Right ventricle myocardium inferior (tissue), 1 donor: ENCODE results near the gene ERICH6B. TPM values are rescaled to one million over a fixed set of nuclear protein-coding genes. Genes with fewer than 3 reads are reported as not detected.

Experiments used
- ATAC-seq: fragments of 200-7000 bp; cut with Tn5 transposase; one replicate; pipeline ENCODE4 v1.9.1; 2020; ENCODE audit warnings: mild to moderate bottlenecking, moderate library complexity
- DNase-seq: peaks from one replicate; pipeline ENCODE4 v3.0.0; 2021; ENCODE audit errors: missing footprints
- intact Hi-C: fragments of 100-400 bp; cut with DNase I; formaldehyde crosslinking; loops from one replicate; pipeline ENCODE4 v1.11.0; 2022
- total RNA-seq: library from RNA; stranded (reverse); fragmentation: NEBNext Ultra II Directional; extraction: Animal tissue kit (Norgen Biotek cat#: 25700); gene quantifications from one replicate; pipeline ENCODE4 v1.2.1, GENCODE V29; 2021
- donor health status: DM: no; HTN: yes; CAD: no; lungs with severe emphysema.

ERICH6B gene
- total RNA-seq, 1 donor from 2014 or later, result not detected

DNA sequence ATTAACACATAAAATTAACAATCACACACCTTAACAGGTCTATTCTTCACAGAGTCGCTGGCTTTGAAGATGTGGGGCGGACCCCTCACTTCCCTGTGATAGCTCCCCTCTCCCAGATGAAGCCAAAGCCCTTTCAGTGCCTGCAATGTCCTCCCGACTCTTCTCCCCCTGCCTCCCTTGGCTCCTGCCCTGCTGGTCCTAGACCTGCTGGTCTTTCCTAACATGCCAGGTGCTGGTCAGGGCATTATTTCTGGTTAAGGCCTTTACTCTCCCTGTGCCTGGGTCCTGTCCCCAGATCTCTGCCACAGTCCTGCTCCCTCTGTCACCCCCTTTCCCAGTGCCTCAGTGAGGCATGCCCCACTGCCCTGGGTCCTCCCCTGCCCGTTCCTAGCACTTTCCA is 12.2 kb downstream of the ERICH6B start:
- intact Hi-C loops, result no loop called here
- ATAC-seq, result no peak
- no peak for DNase-seq

DNA sequence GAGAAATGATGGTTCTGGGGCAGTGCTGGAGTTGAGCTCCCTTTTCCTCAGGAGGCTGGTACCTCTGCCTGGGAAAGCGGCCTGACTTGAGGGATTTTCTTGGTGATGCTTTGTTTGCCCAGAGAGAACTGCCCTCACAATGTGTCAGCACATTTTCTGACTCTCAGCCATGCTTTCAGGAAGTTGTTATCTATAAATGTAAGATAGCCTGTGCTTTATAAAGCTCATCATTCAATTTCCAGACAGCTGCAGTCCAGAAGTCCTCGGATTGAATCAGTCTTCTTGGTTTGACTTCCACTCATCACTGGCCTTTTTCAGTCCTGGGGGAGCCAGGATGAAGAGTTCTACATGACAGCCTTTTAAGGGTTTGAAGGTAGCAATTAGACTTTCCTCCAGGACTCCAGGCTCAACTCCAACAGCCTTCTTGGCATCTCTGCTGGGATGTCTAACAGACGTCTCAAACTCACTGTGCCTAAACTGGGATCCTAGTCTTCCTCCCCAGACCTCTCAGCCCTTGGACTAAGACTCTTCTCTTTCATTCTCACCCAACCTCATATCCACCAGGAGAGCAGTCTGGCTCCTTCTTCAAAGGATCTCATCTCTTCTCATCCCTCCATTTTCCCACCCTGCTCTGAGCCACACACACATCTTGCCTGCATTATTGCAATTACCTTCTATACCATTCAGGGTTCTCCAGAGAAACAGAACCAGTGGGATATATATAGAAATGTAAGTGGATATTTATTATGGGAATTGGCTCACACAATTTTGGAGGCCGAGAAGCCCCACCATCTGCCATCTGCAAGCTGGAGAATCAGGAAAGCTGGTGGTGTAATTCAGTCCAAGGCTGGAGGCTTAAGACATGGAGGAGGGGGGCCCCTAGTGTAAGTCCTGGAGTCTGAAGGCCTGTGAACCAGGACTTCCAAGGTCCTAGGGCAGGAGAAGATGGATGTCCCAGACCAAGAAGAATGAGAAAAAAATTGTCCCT is 13.1 kb downstream of the ERICH6B start:
- intact Hi-C loops, result no loop called here
- no peak for ATAC-seq
- no peak for DNase-seq

DNA sequence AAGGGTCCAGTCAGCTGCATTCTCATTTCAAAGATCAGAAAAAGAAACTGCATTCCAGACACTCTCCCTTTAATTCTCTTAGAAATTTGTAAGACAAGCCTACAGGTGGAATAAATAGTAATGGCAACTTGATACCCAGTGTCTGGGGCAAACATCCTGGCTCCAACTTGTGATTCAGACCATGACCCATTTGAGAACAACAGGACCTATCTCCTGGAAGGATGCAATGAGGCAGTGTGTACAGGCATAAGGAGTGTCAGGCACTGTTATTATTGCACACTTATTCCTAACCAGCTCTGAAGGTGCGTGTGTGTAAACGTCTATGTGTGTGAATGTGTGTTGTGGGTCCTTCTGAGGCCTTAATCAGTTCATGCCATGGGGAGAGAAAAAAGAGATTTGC is 13.9 kb downstream of the ERICH6B start:
- intact Hi-C loops, result no loop called here
- DNase-seq (no peak), ATAC-seq (no peak)

DNA sequence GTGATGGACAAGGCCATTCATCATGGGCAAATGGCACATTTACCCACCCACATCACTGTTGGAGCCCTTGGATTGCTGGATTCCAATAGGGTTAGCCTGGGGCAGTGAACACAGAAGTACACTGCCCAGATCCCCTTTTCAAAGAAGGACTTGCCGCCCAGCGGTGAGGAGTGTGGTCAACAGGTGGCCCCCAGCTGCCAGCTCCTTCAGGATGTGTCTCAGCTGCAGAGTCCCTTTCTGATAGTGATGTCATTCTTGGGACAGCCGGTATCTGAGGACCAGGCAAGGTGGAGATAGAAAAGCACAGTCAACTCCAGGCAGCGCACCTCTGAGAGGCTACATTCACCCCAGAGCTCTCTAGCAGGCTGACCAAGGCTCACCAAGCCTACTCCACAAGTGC is 16.9 kb downstream of the ERICH6B start:
- intact Hi-C loops, result no loop called here
- ATAC-seq (no peak), DNase-seq (no peak)

DNA sequence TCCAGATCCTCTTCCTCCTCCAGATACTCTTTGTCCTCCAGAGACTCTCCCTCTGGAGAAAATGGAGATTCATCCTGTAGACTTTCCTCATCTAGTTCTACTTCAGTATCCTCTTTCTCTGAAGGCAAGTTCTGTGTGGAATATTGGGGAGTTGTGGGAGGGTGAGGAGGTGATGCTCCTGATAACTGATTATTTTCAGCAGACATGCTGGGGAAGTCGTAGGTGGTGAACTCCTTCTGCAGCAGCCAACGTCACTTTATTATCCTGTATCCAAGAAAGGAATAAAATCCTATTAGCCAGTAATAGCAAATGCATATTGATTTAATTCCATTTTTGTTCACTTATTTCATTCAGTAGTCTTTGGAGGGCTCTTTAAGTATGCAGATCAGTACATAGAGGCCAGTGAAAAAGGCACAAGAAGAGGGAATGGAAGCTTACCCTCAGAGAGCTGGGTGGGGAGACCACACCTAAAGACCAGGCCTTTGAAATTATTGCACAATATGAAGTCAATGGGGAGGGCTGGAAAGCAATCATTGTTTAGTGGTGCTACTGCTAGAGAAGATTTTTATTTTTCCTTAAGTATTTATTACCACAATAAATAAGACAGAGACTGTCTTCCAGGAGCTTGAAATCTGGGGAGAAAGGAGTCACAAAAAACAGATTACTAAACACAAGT is 18.6 kb downstream of the ERICH6B start:
- no peak for ATAC-seq
- intact Hi-C loops, result no loop called here

DNA sequence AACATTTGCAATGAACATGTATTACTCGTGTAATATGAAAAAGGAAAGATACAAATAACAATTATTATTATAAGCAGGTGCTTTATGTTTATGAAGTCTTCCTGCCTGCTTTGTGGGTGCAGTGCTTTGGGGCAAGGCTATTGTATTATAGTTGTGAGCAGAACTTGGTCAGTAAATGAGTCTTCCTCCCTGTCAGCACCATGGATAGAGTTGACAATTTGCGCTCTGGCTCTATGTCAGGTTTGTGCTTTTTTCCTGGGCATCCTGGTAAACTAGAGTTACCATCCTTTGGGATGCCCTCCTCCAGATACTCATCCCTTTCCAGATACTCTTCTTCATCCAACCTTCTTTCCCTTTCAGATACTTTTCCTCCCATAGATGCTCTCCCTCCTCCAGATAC is 19.6 kb downstream of the ERICH6B start:
- ATAC-seq, result no peak
- no peak for DNase-seq
- intact Hi-C loops, result no loop called here

More for the DNA sequence above, 18.6 kb downstream of the ERICH6B start:
- DNase-seq, result no peak

DNA sequence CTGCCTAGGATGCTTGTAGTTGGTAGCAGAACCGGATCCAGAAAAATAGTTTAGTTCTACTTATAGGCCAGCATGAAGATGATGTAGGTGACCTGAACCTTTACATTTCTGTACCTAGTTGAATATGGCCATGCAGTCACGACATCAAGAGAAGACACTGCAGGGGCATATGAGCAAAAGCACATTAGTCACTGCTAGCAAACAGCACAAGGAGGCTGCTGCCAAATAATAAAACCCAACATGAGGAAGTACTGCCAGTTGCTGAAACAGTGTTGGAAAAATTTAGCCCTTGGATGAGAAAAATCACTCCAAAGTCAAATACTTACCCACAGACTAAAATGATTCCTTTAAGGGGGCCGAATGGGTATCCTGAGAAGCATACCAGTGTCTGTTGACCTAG is 20.8 kb downstream of the ERICH6B start:
- no peak for DNase-seq
- intact Hi-C loops, result no loop called here
- ATAC-seq, result no peak

DNA sequence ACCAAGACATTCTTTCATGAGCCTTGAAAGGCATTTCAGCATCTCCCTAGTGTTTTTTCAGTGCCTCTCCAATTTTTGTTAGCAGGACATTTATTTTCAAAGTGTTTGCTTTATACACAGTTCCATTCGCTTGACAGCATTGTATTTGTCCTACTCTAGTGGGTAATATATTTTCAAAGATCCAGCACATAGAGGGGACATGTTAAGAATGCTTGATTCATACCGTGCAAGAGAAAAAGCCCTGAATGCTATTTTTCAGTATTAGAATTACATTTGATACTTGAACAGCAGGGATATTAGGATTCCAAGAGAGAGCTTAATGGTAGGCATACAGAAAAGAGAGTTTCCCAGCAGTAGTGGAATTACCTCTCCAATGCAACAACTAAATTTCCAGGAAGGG is 21.3 kb downstream of the ERICH6B start:
- intact Hi-C loops, result no loop called here
- DNase-seq (no peak), ATAC-seq (no peak)

DNA sequence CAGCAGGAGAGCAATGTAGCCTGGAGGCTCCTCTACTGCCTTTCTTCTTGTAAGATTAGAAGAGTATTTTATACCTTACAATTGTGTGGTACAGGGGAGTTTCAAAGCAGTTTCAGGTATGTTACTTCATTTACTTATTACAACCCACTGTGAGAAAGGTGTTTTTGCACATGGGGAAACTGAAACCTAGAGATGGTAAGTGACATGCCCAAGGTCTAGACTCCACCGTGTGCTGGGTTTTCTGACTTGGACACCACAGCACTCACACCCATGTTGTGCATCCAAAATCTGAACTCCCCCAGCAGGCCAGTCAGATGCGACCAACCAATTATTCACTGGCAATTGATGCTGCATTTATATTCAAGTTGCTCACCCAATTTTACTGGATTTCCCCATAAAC is 22.8 kb downstream of the ERICH6B start:
- ATAC-seq (no peak), DNase-seq (no peak)
- intact Hi-C loops, result no loop called here

DNA sequence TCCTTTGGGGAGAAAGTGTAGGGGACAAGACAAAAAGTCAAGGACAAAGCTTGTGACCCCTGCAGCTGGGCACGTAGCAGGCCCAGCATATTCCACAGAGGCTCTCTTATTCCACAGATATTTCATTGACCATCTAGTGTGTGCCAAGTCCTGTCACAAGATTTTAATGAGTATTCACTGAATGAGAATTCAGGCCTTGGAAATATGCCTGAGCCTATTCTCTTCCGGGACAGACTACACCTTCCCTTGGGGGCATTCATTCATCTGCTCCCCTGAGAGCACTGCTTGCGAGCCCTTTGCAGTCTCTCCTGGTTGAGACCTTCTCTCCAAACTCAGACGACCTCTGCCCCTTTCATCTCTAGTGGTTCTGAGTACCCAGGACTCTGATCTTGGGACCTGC is 25.5 kb downstream of the ERICH6B start:
- DNase-seq, result no peak
- intact Hi-C loops, result no loop called here
- no peak for ATAC-seq

DNA sequence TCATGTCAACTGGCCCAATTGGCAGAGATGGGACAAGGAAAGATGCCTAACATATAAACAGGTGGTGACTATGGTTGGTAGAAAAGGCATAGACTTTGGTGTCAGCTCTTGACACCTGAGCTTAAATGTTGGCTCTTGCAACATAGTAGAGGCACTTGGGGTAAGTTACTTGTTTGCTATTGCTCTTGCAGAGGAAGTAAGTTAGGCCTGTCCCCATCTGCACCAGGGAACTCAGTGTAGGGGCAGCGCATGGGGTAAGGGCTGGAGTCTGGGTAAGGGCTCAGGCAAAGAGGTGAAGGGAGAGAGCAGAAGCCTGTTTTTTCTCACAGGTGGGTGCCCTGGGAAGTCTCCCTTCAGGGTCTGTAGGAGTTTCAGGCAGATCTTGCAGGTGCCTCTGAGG is 27.6 kb downstream of the ERICH6B start:
- ATAC-seq (no peak), DNase-seq (no peak)
- intact Hi-C loops, result no loop called here

DNA sequence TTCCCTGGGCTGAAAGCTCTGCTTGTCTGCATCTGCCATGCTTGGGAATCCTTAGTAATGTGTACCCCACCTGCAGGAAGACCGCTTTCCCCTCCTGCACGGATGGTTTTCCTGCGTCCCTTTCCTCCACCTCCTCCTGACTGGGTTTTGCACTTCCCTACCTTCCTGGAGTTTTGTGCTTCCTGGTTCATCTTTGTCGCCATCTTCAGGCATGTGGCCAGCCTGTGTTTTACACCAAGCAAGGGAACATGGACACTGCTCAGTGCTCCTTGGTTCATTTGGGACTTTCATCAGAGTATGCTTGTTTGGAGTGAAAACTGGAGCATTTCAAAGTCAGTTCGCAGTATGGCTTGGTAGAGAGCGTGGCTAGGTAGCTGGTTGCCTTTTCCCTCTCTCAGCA is 30.7 kb downstream of the ERICH6B start:
- ATAC-seq (no peak), DNase-seq (no peak)
- intact Hi-C loops, result no loop called here

DNA sequence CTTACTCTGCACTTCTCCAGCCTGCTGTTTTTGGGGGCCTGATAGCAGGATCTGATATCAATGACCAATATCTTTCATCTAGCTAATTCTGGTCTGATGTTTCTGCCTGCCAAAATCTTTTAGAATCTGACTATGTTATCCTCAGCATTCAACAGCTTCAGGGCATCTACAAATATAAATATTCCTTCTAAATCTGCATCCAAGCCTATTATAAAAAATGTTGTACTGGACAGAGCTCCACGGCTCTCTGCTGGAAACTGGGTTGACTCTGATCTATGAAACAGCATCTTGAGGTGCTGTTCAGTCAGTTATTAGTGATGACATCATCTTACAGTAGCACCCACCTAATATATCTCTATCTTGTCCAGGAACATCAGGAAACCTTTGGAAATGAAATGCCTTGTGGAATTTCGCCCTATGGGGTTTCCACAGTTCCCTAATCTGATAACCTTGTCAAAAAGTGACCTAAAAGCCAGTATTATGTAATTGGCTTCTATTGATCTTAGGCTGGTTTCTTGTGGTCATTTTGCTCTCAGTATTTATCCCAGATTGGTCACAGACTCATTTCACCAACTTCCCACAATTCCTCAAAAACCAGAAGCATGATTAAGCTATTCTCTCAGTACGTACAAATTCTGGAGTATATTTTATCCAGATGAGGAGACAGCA is 33.0 kb downstream of the ERICH6B start:
- intact Hi-C loops, result no loop called here
- DNase-seq (no peak), ATAC-seq (no peak)

DNA sequence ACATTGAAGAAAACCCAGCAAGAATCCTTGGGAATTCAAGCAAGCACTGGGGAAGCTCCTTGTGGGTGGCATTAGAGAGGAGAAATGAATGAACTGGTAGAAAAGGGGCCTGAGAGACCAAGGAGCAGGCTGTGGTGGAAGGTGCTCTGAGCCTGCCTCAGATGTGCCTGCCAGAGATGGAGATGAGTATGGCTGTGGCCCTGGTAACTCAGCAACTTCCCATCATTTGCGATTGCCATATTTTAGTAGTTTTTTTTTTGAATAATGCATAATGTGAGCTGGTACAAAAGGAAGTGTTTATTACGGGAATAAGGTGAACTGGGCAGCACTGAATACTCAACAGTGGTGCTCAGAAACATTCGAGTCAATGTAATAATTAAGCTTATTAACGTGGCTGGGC is 39.1 kb downstream of the ERICH6B start:
- intact Hi-C loops, result no loop called here
- ATAC-seq, result no peak

DNA sequence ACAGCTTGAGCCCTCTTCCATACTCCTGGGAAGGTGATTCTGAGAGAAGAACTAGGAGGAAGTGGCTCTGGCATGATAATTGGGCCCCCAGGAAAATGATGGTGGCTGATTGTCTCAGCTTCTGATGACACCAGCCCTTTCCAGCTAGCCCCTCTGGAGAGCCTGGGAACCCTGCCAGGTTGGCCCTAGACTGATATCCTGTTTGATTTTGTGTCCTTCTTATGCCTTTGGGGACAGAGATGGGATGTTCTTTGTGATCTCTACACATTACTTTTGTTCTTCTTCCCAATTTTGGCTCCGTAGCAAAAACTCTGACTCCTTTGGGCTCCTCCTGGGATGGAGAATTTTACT is 39.7 kb downstream of the ERICH6B start:
- DNase-seq (no peak), ATAC-seq (no peak)
- intact Hi-C loops, result no loop called here

More for the DNA sequence above, 39.1 kb downstream of the ERICH6B start:
- no peak for DNase-seq

DNA sequence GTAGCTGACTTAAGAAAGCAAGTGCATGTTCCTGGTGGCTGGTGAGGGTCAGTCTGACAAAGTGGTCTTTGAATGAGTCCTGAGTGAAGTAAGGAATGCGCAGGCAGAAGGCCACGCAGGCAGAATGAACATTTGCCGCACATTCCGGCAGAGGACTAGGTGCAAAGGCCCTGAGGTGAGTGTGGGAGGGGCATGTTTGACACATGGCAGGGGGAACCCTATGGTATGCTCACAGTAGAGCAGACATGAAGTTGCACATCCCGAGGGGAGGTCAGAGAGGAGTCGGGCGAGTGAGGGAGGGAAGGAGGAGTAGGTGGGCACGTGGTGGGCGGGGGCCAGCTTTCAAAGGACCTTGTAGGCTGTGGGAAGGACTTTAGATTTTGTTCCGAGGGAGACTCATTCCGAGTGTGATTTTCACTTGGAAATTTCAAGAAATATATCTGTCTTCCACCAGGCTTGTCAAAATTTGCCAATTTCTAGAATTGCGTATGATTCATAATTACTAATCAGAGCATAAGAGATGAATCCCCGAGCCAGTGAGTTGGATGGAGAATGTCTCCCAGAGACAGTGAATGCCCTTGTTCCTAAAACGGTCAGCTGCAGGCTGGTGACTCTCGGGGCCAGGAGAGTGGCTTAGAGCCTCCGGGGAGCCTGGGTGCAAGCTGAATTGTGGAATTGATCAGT is 40.3 kb downstream of the ERICH6B start:
- intact Hi-C loops, result no loop called here
- ATAC-seq, result no peak
- DNase-seq, result no peak

DNA sequence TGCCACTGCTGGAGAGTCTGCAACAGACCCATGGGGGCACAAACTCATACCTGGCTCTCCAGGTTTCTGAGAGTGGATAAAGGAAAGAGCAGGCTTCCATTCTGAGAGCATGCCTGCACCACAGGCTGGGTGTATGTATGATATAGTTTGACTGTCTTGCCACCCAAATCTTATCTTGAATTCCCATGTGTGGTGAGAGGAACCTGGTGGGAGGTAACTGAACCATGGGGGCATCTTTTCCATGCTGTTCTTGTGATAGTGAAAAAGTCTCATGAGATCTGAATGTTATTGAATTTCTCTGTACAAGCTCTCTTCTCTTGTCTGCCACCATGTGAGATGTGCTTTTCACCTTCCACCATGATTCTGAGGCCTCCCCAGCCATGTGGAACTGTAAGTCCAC is 50.2 kb downstream of the ERICH6B start:
- ATAC-seq (no peak), DNase-seq (no peak)
- intact Hi-C loops, result no loop called here

DNA sequence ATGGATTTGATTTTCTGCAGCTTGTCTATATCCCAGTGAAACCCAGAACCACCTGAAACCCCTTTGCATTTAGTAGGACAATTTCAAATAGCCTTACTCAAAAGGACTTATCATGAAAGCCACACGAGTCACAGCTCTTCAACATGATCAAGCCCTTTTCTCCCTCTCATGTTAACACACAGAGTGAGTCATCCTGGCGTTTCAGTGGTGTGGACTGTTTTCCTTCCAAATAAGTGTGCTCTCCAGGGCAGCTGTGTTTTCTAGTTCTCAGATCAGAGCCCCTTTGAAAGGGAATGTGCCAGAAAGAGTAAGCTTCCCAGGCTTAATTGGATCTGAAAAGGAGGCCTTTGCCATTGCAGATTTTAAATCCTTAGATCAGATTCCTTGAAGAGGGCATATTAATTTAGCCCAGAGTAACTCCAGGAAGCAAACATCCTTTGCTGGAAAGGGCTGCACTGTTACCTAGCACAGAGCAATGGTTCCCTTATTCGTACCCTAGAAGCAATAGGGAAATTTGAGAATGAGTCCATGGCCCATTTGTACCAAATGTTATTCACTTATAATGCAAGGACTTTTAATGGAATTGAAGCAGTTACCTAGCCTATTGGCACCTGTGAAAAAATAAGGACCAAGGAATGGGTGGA is 51.3 kb downstream of the ERICH6B start:
- DNase-seq (no peak), ATAC-seq (no peak)
- intact Hi-C loops, result no loop called here

DNA sequence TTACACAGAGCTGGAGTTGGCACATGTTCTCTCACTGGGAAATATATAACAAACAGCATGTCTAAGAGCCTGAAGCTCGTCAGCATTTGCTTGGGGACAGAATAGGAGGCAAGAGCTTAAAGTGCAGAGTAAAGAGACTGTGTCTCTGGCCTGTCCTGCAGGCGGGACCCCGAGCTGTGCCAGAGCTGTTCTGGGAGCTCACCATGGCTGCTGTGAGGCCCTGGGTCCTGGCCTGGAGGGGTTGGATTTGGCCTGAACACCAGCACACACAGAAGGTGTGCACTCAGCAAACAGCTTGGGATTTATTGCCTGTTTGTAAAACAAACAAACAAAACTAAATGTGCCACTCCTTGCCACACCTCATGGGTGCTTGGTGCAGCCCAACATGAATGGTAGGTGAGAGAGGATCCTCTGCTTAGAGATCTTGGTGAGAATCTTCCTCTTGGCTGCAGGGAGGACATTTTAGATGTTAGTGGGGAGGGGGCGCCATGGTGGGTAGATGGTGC is 60.9 kb downstream of the ERICH6B start:
- ATAC-seq (no peak), DNase-seq (no peak)
- intact Hi-C loops, result no loop called here
